Right lobe of liver (tissue), 4 donors: ENCODE results near the gene KCNQ1.

Source experiments
- CTCF ChIP-seq, 4 donors: fragments of 200-600 bp in 3 of 4; fragments of 450-650 bp in 1 of 4; IDR thresholded peaks; one replicate each; pipeline versions ENCODE4 v1.5.1 to v1.8.0; 2016 to 2022; ENCODE audit warnings: antibody characterized with exemption in 4 of 4, mild to moderate bottlenecking in 2 of 4
- POLR2A ChIP-seq: fragments of 450-650 bp; IDR thresholded peaks from one replicate; pipeline ENCODE4 v1.6.1; 2017; ENCODE audit warnings: antibody characterized with exemption, mild to moderate bottlenecking
- donor health status: DM: no; HTN: no; CAD: no.
- donor health status: DM: no; HTN: no; CAD: no.
- donor health status: DM: no; HTN: yes; CAD: no.

DNA sequence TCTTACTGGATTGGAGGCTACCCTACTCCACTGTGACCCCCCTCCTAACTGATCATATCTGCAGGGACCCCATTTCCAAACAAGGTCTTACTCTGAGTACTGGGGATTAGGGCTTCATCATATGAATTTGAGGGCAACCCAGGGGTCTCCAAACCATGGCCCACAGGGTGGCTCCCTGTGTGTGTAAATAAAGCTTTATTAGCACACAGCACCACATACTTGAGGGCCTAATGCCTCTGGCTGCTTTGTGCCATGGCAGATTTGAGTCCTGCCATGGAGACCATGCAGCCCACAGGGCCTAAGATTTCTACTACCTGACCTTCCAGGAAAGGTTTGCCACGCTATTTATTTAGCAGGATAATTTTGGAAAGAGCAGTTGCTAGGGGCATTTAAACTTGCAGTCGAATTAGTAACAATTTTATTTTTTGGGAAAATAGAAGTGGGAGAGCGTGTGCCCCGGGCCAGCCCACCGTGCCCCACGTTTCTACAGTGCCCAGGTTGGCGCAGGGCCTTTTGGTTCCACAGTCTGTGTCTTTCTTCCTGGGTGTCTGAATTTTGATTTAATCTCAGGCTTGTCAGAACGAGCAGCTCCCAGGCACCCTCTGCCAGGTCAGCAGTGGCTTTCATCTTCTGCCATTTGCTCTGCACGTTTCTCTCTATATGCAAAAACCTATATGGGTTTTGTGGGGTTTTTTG lies 92.3 kb downstream of the KCNQ1 start:
- TF ChIP-seq CTCF (IDR thresholded peaks at IDR 0.05) (no peak), POLR2A (no peak)
